ENCODE data around the gene CADM1.

CADM1 gene

GRCh38 chr11:115162919-115163318 is 341.3 kb downstream of the CADM1 start:
- Mint-ChIP-seq H3K4me3 (no peak overlapping the region), H3K27ac (no peak overlapping the region), H3K9me3 (no peaks in the 10 kb centered on the region), H3K27me3 (peaks cover 14% of the 10 kb centered on the region), H3K4me1 (no peaks in the 10 kb centered on the region), H3K36me3 (no peaks in the 10 kb centered on the region)
- ATAC-seq (ENCODE audit: low read depth) (no peak), DNase-seq (ENCODE audit: low spot score in 2 of 2) (no peak)

DNA sequence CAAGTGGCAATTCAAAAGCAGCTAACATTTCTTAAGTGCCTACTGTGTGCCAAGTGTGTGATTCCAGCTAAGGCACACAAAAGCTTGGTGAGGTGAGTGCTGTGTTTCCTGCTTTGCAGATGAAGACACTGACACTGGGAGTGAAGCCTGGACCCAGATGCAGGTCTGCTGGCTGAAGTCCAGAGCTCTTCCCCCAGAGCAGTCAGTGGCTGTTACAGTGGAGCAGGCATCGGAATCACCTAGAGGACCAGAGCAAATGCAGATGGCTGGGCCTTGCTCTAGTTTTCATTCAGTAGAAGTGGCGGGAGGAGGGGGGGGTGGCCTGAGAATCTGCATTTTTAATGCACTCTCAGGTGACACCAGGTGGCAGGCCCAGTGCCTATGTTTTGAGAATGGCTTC is 342.3 kb downstream of the CADM1 start:
- no peaks in the 10 kb centered on the region for H3K4me1 Mint-ChIP-seq
- H3K4me3 Mint-ChIP-seq, result no peak overlapping the region
- DNase-seq (ENCODE audit: low spot score in 2 of 2), result no peak
- ATAC-seq (ENCODE audit: low read depth), result no peak
- H3K36me3 Mint-ChIP-seq, result no peaks in the 10 kb centered on the region
- peaks cover 17% of the 10 kb centered on the region for H3K27me3 Mint-ChIP-seq
- no peaks in the 10 kb centered on the region for H3K9me3 Mint-ChIP-seq
- H3K27ac Mint-ChIP-seq, result no peak overlapping the region

DNA sequence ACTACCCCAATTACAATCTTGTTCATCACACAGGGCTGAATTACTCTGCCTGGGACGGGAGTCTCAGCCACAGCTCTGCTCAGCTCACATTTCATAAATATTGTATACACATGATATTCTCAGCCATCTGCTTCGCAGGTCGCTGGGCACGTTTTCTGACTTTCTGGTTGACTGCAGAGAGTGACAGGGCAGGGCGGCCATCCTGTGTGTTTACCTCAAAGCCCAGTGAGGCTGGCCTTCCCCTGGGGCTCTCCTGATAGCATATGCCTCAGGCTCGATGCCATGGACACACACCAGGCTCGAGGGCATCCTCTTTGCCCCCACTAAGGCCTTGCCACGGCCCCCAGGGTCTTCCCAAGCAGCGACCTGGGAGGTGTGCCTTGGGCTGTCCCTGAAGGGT is 345.0 kb downstream of the CADM1 start:
- H3K4me1 Mint-ChIP-seq, result no peaks in the 10 kb centered on the region
- ATAC-seq (ENCODE audit: low read depth) (no peak), DNase-seq (ENCODE audit: low spot score in 2 of 2) (no peak)
- H3K36me3 Mint-ChIP-seq, result no peaks in the 10 kb centered on the region
- peaks cover 13% of the 10 kb centered on the region for H3K27me3 Mint-ChIP-seq
- no peak overlapping the region for H3K27ac Mint-ChIP-seq
- no peaks in the 10 kb centered on the region for H3K9me3 Mint-ChIP-seq
- no peak overlapping the region for H3K4me3 Mint-ChIP-seq

DNA sequence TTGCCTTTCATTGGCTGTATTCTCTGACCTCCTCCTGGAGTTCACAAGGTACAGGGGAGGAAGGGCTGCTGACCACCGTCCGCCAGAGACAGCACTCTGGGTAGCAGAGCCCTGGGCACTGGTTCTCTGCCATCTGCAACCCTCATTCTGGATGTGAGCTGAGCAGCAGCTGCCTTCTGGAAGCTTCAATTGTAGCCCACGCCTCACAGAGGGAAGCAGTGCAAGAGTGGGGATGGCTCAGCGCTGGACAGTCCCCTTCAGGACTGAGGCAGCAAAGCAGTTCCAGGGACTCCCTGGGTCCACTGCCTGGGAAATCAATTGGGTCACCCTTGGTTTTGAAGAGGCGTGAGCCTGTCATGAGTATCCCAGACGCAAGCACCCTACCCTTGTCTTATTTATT is 346.2 kb downstream of the CADM1 start:
- H3K9me3 Mint-ChIP-seq, result no peaks in the 10 kb centered on the region
- no peaks in the 10 kb centered on the region for H3K36me3 Mint-ChIP-seq
- H3K4me3 Mint-ChIP-seq, result no peak overlapping the region
- no peak for ATAC-seq (ENCODE audit: low read depth)
- H3K27me3 Mint-ChIP-seq, result peaks cover 9% of the 10 kb centered on the region
- no peak overlapping the region for H3K27ac Mint-ChIP-seq
- DNase-seq (ENCODE audit: low spot score in 2 of 2), result no peak
- no peaks in the 10 kb centered on the region for H3K4me1 Mint-ChIP-seq

DNA sequence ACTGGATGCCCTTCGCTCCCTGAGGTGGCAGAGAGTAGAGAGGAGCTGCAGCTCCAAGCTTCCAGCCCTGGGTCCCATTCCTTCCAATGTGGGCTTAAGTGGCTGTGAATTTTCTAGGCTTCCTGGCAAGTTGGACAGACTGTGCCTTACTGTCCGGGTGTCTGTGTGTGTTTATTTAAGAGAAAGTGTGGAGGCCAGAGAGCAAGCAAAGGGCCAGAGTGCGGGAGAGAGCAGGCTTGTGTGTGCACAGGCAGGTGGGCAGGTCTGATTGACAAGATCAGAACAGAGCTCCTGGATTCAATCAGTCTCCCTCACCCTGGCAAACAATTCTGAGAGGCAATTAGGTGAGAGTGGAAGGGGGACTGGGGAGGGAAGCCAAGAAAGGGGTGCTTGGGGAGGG is 347.0 kb downstream of the CADM1 start:
- no peak for ATAC-seq (ENCODE audit: low read depth)
- DNase-seq (ENCODE audit: low spot score in 2 of 2), result no peak
- Mint-ChIP-seq H3K4me3 (no peak overlapping the region), H3K9me3 (no peaks in the 10 kb centered on the region), H3K27ac (no peak overlapping the region), H3K27me3 (peaks cover 7% of the 10 kb centered on the region), H3K4me1 (no peaks in the 10 kb centered on the region), H3K36me3 (no peaks in the 10 kb centered on the region)

GRCh38 chr11:115155978-115156377 is 348.2 kb downstream of the CADM1 start:
- no peaks in the 10 kb centered on the region for H3K4me1 Mint-ChIP-seq
- no peak for DNase-seq (ENCODE audit: low spot score in 2 of 2)
- peaks cover 7% of the 10 kb centered on the region for H3K27me3 Mint-ChIP-seq
- no peaks in the 10 kb centered on the region for H3K36me3 Mint-ChIP-seq
- H3K4me3 Mint-ChIP-seq, result no peak overlapping the region
- no peaks in the 10 kb centered on the region for H3K9me3 Mint-ChIP-seq
- H3K27ac Mint-ChIP-seq, result no peak overlapping the region
- no peak for ATAC-seq (ENCODE audit: low read depth)

GRCh38 chr11:115155320-115155719 is 348.9 kb downstream of the CADM1 start:
- Mint-ChIP-seq H3K4me3 (no peak overlapping the region), H3K4me1 (no peaks in the 10 kb centered on the region), H3K36me3 (no peaks in the 10 kb centered on the region), H3K27ac (no peak overlapping the region), H3K27me3 (peaks cover 4% of the 10 kb centered on the region), H3K9me3 (no peaks in the 10 kb centered on the region)
- ATAC-seq (ENCODE audit: low read depth) (no peak), DNase-seq (ENCODE audit: low spot score in 2 of 2) (no peak)

DNA sequence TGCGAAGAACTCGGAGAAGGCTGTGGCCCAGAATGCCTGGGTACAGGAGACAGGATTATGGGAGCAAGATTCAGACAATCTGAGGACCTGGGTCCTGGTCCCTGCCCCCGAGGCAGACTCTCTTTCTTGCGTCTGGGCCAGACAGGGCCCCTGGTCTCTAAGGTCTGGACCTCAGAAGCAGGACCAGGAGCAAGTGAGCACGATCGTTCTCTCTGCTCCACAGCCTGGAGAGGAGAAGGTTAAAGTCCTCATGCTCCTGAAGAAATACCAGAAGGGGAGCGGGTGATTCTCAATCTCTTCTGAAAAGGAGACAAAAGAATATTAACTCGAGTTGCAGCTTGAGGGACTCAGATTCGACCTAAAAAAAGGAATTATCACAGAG is 349.9 kb downstream of the CADM1 start:
- H3K27me3 Mint-ChIP-seq, result peaks cover 4% of the 10 kb centered on the region
- ATAC-seq (ENCODE audit: low read depth) (no peak), DNase-seq (ENCODE audit: low spot score in 2 of 2) (no peak)
- no peak overlapping the region for H3K4me3 Mint-ChIP-seq
- no peaks in the 10 kb centered on the region for H3K4me1 Mint-ChIP-seq
- no peaks in the 10 kb centered on the region for H3K9me3 Mint-ChIP-seq
- H3K27ac Mint-ChIP-seq, result no peak overlapping the region
- no peaks in the 10 kb centered on the region for H3K36me3 Mint-ChIP-seq

DNA sequence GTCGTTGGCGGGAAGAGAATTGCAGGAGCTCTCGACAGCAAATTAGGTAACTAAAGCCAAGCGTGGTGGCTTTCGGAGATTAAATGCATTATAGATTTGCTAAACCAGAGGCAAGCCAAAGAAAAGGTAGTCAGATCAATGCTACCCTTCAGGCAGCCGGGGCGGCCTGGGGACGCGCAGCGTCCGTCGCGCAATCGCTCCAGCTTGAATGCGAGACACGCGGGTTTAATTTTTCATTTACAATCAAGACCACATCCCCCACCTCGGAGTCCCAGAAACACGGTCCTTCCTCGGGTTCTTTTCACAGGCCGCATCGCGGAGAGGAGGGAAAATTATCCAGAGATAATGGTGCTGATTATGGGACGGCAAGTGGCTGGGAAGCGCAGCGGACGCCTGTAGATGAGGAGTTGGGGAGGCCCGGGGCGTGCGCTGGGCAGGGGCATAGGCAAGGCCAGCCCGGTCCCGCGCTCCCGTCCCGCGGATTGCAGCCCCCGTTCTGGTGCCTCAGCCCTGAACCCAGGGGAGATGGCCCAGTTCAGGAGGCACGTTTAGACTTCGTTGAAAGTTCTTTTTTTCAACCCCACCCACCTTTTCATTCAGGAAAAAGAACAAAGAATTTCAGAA is 350.4 kb downstream of the CADM1 start:
- peaks cover 4% of the 10 kb centered on the region for H3K27me3 Mint-ChIP-seq
- H3K4me3 Mint-ChIP-seq, result no peak overlapping the region
- no peak overlapping the region for H3K27ac Mint-ChIP-seq
- DNase-seq (ENCODE audit: low spot score in 2 of 2), result no peak
- H3K36me3 Mint-ChIP-seq, result no peaks in the 10 kb centered on the region
- no peaks in the 10 kb centered on the region for H3K4me1 Mint-ChIP-seq
- H3K9me3 Mint-ChIP-seq, result no peaks in the 10 kb centered on the region
- ATAC-seq (ENCODE audit: low read depth), result no peak

- Mint-ChIP-seq H3K4me3 (no peak overlapping the region), H3K27me3 (peaks cover 4% of the 10 kb centered on the region)
- DNase-seq (ENCODE audit: low spot score in 2 of 2), result no peak
Observed at GRCh38 chr11:115153135-115153534, 351.1 kb downstream of the CADM1 start.

DNA sequence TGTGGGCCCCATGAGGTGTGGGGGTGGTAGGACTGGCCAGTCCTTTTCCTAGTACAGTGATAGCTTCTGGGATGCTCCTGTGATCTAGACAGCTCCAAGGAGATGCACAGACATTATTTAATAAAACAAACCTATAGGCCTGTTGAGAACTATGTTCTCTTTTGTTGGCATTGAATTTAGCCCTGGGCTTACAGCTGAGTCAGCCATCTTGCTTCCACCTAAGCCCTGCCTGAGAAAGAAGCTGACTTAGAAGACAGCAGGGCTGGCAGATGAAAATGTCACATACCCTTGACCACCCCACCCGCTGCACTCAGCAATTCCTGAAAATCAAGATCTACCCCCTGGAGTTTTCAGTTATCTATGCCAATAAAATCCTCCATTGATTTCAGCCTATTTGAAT is 353.2 kb downstream of the CADM1 start:
- DNase-seq (ENCODE audit: low spot score in 2 of 2) (no peak), ATAC-seq (ENCODE audit: low read depth) (no peak)
- Mint-ChIP-seq H3K9me3 (peaks cover 6% of the 10 kb centered on the region), H3K4me3 (no peak overlapping the region), H3K4me1 (peaks cover 11% of the 10 kb centered on the region), H3K27ac (no peak overlapping the region), H3K27me3 (peaks cover 7% of the 10 kb centered on the region), H3K36me3 (no peaks in the 10 kb centered on the region)

More at GRCh38 chr11:115153135-115153534, 351.1 kb downstream of the CADM1 start:
- H3K27ac Mint-ChIP-seq, result no peak overlapping the region
- ATAC-seq (ENCODE audit: low read depth), result no peak
- H3K9me3 Mint-ChIP-seq, result no peaks in the 10 kb centered on the region
- H3K4me1 Mint-ChIP-seq, result peaks cover 6% of the 10 kb centered on the region
- no peaks in the 10 kb centered on the region for H3K36me3 Mint-ChIP-seq

GRCh38 chr11:115148691-115149090 is 355.5 kb downstream of the CADM1 start:
- no peak overlapping the region for H3K27ac Mint-ChIP-seq

GRCh38 chr11:115148101-115148500 is 356.1 kb downstream of the CADM1 start:
- H3K27me3 Mint-ChIP-seq, result peaks cover 12% of the 10 kb centered on the region
- no peaks in the 10 kb centered on the region for H3K36me3 Mint-ChIP-seq
- DNase-seq (ENCODE audit: low spot score in 2 of 2), result no peak
- H3K4me1 Mint-ChIP-seq, result peaks cover 13% of the 10 kb centered on the region
- H3K4me3 Mint-ChIP-seq, result no peak overlapping the region
- H3K9me3 Mint-ChIP-seq, result peaks cover 7% of the 10 kb centered on the region
- no peak overlapping the region for H3K27ac Mint-ChIP-seq
- ATAC-seq (ENCODE audit: low read depth), result no peak

More at GRCh38 chr11:115148691-115149090, 355.5 kb downstream of the CADM1 start:
- Mint-ChIP-seq H3K36me3 (no peaks in the 10 kb centered on the region), H3K4me3 (no peak overlapping the region), H3K27me3 (peaks cover 12% of the 10 kb centered on the region), H3K9me3 (peaks cover 7% of the 10 kb centered on the region), H3K4me1 (peaks cover 13% of the 10 kb centered on the region)
- no peak for ATAC-seq (ENCODE audit: low read depth)
- DNase-seq (ENCODE audit: low spot score in 2 of 2), result no peak

DNA sequence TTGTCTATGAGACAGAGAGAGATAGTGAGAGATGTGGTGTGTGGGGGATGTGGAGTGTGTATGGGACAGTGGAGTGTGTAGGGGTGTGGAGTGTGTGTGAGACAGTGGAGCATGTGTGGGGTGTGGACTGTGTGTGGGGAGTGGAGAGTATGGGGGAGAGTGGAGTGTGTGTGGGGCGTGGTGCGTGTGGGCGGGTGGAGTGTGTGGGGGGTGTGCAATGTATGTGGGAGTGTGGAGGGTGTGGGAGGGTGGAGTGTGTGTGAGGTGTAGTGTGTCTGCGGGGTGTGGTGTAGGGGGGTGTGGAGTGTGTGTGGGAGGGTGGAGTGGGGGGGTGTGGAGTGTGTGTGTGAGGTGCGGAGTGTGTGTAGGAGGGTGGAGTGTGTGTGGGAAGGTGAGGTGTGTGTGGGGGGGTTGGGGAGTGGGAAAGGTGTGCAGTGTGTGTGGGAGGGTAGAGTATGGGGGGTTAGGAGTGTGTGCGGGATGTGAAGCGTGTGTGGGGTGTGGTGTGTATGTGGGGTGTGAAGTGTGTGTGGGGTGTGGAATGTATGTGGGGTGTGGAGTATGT is 356.9 kb downstream of the CADM1 start:
- DNase-seq (ENCODE audit: low spot score in 2 of 2), result no peak
- H3K27me3 Mint-ChIP-seq, result peaks cover 12% of the 10 kb centered on the region
- no peak overlapping the region for H3K27ac Mint-ChIP-seq
- peaks cover 7% of the 10 kb centered on the region for H3K9me3 Mint-ChIP-seq
- ATAC-seq (ENCODE audit: low read depth), result no peak
- peaks cover 13% of the 10 kb centered on the region for H3K4me1 Mint-ChIP-seq
- H3K4me3 Mint-ChIP-seq, result no peak overlapping the region
- H3K36me3 Mint-ChIP-seq, result no peaks in the 10 kb centered on the region

DNA sequence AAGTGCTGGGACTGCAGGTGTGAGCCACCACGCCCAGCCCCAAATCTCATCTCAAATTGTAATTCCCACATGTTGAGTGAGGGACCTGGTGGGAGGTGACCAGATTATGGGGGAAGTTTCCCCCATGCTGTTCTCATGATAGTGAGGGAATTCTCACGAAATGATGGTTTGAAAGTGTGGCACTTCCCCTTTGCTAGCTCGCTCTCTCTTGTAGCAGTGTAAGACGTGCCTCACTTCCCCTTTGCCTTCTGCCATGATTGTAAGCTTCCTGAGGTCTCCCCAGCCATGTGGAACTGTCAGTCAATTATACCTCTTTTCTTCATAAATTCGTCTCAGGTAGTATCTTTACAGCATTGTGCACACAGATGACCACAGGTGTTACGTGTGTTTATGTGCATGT is 357.8 kb downstream of the CADM1 start:
- ATAC-seq (ENCODE audit: low read depth), result no peak
- Mint-ChIP-seq H3K27me3 (peaks cover 12% of the 10 kb centered on the region), H3K36me3 (no peaks in the 10 kb centered on the region), H3K4me1 (peaks cover 13% of the 10 kb centered on the region), H3K27ac (no peak overlapping the region), H3K9me3 (peaks cover 7% of the 10 kb centered on the region), H3K4me3 (no peak overlapping the region)
- DNase-seq (ENCODE audit: low spot score in 2 of 2), result no peak
